ENCODE data around the gene PCDHGB7.

- TF ChIP-seq CTCF (IDR thresholded peaks at IDR 0.05; ENCODE audit: poor library complexity): peak; percentile 32
- no peak for TF ChIP-seq EZH2 (IDR thresholded peaks at IDR 0.05; ENCODE audit: borderline replicate concordance)
Measured at GRCh38 chr5:141420855-141421488, 3.5 kb downstream of the PCDHGB7 start, which contains the start of gene PCDHGA11.
